GM12878 (cell line): ENCODE data around the gene MYO7B. TPM values are rescaled to one million over a fixed set of nuclear protein-coding genes. Genes with fewer than 3 reads are reported as not detected.

Experiments used
- ATF7 ChIP-seq: fragments of 450-650 bp; IDR thresholded peaks from 2 replicates; pipeline ENCODE4 v1.6.1; 2016; ENCODE audit warnings: low read depth, mild to moderate bottlenecking
- BMI1 ChIP-seq: fragments of 450-650 bp; IDR thresholded peaks from 2 replicates; pipeline ENCODE4 v1.6.1; 2016; ENCODE audit warnings: mild to moderate bottlenecking, moderate library complexity, borderline replicate concordance
- CREM ChIP-seq: IDR thresholded peaks from 2 replicates; pipeline ENCODE4 v1.6.1; 2014; ENCODE audit warnings: antibody characterized with exemption, low read depth
- EGR1 ChIP-seq, 2 experiments: IDR thresholded peaks; 1 replicate in 1 of 2; 2 replicates in 1 of 2; pipeline ENCODE4 v1.6.1; 2011 to 2012; ENCODE audit warnings: low read depth in 2 of 2, low read length in 2 of 2, borderline replicate concordance in 1 of 2, mild to moderate bottlenecking in 1 of 2, moderate library complexity in 1 of 2
- EP300 ChIP-seq, 2 experiments: fragments of 150-350 bp in 1 of 2; IDR thresholded peaks; 2 replicates each; pipeline ENCODE4 v1.6.1; 2011 to 2012; ENCODE audit warnings: low read depth in 2 of 2, low read length in 2 of 2, borderline replicate concordance in 1 of 2, improper control_type of control experiment in 1 of 2, inconsistent platforms in 1 of 2; ENCODE audit not compliant: control insufficient read depth in 1 of 2
- HDGF ChIP-seq: fragments of 450-650 bp; IDR thresholded peaks from 2 replicates; pipeline ENCODE4 v1.6.1; 2016; ENCODE audit warnings: antibody characterized with exemption
- NBN ChIP-seq: fragments of 450-650 bp; IDR thresholded peaks from 2 replicates; pipeline ENCODE4 v1.6.1; 2016
- POLR2AphosphoS2 ChIP-seq: IDR thresholded peaks from 2 replicates; pipeline ENCODE4 v1.6.1; 2011; ENCODE audit warnings: low read depth, mild to moderate bottlenecking, low read length, improper control_type of control experiment, moderate library complexity
- RAD51 ChIP-seq: fragments of 450-650 bp; IDR thresholded peaks from 2 replicates; pipeline ENCODE4 v1.6.1; 2016; ENCODE audit warnings: moderate library complexity, mild to moderate bottlenecking, inconsistent platforms
- RFX5 ChIP-seq: IDR thresholded peaks from 2 replicates; pipeline ENCODE4 v1.6.1; 2011; ENCODE audit warnings: low read depth, low read length, improper control_type of control experiment
- TARDBP ChIP-seq: IDR thresholded peaks from 2 replicates; pipeline ENCODE4 v1.6.1; 2016; ENCODE audit warnings: borderline replicate concordance
- ZNF24 ChIP-seq: fragments of 450-650 bp; IDR thresholded peaks from 2 replicates; pipeline ENCODE4 v1.6.1; 2017; ENCODE audit warnings: antibody characterized with exemption, mild to moderate bottlenecking
- ZNF274 ChIP-seq: IDR thresholded peaks from one replicate; pipeline ENCODE4 v1.8.0; 2011; ENCODE audit not compliant: insufficient read length, insufficient read depth
- polyA plus RNA-seq, 11 experiments: library from polyadenylated mRNA; depleted of rRNA in 4 of 11; unstranded in 6 of 11; stranded (reverse) in 5 of 11; fragments of >200 nt; fragmentation: Nextera tagmentation in 4 of 11; fragmentation: Illumina TruSeq in 1 of 11; extraction: Ambion mirVana in 4 of 11; extraction: Trizol in 1 of 11; gene quantifications; 1 replicate in 1 of 11; 2 replicates in 10 of 11; pipeline versions ENCODE4 v1.2.1 to v1.2.3, GENCODE V29; 2011 to 2016; ENCODE audit warnings: inconsistent platforms in 2 of 11, missing spikeins in 2 of 11, low read depth in 1 of 11
- total RNA-seq, 4 experiments: library from RNA; depleted of rRNA in 3 of 4; stranded (reverse); fragments of >200 nt in 3 of 4; fragmentation: Illumina TruSeq in 1 of 4; extraction: Trizol in 1 of 4; gene quantifications; 2 replicates each; pipeline versions ENCODE4 v1.2.1 to v1.2.3, GENCODE V29; 2013 to 2021
- TF ChIP-seq, protein P1 (sequence below): fragments of 450-650 bp; IDR thresholded peaks from 2 replicates; pipeline ENCODE4 v1.6.1; 2017; ENCODE audit warnings: antibody characterized with exemption, mild to moderate bottlenecking, moderate library complexity
- TF ChIP-seq, protein P2 (sequence below): fragments of 450-650 bp; IDR thresholded peaks from 2 replicates; pipeline ENCODE4 v1.6.1; 2016; ENCODE audit warnings: mild to moderate bottlenecking
- TF ChIP-seq, protein P3 (sequence below): fragments of 450-650 bp; IDR thresholded peaks from 2 replicates; pipeline ENCODE4 v1.6.1; 2017; ENCODE audit warnings: mild to moderate bottlenecking, low read depth, inconsistent platforms; ENCODE audit not compliant: poor library complexity, severe bottlenecking
- TF ChIP-seq, protein P4 (sequence below): fragments of 450-650 bp; formaldehyde crosslinking; IDR thresholded peaks from 2 replicates; pipeline ENCODE4 v1.5.0; 2022; ENCODE audit warnings: mild to moderate bottlenecking, missing genetic modification characterization
- TF ChIP-seq, protein P5 (sequence below): IDR thresholded peaks from 2 replicates; pipeline ENCODE4 v1.6.1; 2011; ENCODE audit warnings: low read depth, mild to moderate bottlenecking, low read length, moderate library complexity, borderline replicate concordance; ENCODE audit errors: extremely low read depth

The MYO7B gene
- total and polyA plus RNA-seq, 10 of the 15 experiments (the other 5 are each of a cell fraction or from before 2014, with no cell fraction given): 0.08 to 4.8 (median 1.2) TPM

DNA sequence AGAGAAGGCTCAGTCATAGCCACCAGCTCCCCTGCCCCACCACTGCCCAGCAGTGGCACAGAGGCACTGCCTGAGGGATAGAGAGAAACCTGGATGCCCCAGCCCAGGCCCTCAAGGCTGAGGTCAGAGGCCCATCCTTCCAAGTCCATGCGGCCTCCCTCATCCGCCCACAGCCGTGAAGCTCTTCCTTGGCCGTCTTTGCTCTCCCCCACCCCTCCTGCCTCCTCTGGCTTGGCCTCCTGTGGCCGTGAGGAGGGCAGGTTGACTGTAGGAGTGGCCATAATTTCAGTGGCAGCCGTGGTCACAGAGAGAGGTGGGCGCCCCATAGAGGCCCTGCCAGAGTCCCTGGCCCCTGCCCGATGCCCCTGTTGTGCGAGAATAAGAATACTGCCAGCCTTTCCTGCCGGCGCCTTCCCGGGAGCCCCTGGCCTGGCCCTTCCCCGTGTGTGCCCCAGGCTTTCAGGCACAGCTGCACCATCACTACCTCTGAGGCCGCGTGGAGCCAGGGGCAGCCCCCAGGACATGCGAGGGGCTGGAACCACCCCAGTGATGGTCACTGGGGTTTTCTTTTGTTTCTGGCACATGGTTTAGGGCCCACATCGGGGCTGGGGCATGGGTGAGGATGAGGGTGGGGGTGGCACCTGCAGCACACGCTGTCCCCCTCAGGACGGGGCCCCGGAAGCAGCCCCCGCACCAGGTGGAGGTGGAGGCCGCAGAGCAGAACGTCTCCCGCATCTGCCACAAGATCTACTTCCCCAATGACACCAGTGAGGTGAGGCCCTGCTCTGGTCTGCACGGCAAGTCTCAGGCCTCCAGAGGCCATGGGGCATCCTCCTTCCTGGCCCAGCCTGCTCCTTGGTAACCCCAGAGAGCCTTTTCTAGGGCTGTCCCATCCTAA is 97.4 kb downstream of the MYO7B start (continued):
- TF ChIP-seq, protein P1, sequence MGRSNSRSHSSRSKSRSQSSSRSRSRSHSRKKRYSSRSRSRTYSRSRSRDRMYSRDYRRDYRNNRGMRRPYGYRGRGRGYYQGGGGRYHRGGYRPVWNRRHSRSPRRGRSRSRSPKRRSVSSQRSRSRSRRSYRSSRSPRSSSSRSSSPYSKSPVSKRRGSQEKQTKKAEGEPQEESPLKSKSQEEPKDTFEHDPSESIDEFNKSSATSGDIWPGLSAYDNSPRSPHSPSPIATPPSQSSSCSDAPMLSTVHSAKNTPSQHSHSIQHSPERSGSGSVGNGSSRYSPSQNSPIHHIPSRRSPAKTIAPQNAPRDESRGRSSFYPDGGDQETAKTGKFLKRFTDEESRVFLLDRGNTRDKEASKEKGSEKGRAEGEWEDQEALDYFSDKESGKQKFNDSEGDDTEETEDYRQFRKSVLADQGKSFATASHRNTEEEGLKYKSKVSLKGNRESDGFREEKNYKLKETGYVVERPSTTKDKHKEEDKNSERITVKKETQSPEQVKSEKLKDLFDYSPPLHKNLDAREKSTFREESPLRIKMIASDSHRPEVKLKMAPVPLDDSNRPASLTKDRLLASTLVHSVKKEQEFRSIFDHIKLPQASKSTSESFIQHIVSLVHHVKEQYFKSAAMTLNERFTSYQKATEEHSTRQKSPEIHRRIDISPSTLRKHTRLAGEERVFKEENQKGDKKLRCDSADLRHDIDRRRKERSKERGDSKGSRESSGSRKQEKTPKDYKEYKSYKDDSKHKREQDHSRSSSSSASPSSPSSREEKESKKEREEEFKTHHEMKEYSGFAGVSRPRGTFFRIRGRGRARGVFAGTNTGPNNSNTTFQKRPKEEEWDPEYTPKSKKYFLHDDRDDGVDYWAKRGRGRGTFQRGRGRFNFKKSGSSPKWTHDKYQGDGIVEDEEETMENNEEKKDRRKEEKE: no peak
- TF ChIP-seq, protein P2, sequence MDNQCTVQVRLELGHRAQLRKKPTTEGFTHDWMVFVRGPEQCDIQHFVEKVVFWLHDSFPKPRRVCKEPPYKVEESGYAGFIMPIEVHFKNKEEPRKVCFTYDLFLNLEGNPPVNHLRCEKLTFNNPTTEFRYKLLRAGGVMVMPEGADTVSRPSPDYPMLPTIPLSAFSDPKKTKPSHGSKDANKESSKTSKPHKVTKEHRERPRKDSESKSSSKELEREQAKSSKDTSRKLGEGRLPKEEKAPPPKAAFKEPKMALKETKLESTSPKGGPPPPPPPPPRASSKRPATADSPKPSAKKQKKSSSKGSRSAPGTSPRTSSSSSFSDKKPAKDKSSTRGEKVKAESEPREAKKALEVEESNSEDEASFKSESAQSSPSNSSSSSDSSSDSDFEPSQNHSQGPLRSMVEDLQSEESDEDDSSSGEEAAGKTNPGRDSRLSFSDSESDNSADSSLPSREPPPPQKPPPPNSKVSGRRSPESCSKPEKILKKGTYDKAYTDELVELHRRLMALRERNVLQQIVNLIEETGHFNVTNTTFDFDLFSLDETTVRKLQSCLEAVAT: no peak
- TF ChIP-seq CREM (no peak), ZNF274 (no peak), HDGF (no peak), RAD51 (no peak), RFX5 (no peak), BMI1 (no peak), EP300 (IDR thresholded peaks at IDR 0.05; ENCODE audit: borderline replicate concordance in 1 of 2, control insufficient read depth in 1 of 2, low read depth in 2 of 2, low read length in 2 of 2) (no peak), POLR2AphosphoS2 (no peak), ZNF24 (no peak), EGR1 (IDR thresholded peaks at IDR 0.05; ENCODE audit: borderline replicate concordance in 1 of 2, low read depth in 2 of 2, low read length in 2 of 2) (peak in 1 of 2 experiments; percentile 86; a peak in 2 of 3 replicates), TARDBP (no peak), ATF7 (no peak), NBN (no peak)
- TF ChIP-seq, protein P3, sequence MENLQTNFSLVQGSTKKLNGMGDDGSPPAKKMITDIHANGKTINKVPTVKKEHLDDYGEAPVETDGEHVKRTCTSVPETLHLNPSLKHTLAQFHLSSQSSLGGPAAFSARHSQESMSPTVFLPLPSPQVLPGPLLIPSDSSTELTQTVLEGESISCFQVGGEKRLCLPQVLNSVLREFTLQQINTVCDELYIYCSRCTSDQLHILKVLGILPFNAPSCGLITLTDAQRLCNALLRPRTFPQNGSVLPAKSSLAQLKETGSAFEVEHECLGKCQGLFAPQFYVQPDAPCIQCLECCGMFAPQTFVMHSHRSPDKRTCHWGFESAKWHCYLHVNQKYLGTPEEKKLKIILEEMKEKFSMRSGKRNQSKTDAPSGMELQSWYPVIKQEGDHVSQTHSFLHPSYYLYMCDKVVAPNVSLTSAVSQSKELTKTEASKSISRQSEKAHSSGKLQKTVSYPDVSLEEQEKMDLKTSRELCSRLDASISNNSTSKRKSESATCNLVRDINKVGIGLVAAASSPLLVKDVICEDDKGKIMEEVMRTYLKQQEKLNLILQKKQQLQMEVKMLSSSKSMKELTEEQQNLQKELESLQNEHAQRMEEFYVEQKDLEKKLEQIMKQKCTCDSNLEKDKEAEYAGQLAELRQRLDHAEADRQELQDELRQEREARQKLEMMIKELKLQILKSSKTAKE: no peak
- TF ChIP-seq, protein P4, sequence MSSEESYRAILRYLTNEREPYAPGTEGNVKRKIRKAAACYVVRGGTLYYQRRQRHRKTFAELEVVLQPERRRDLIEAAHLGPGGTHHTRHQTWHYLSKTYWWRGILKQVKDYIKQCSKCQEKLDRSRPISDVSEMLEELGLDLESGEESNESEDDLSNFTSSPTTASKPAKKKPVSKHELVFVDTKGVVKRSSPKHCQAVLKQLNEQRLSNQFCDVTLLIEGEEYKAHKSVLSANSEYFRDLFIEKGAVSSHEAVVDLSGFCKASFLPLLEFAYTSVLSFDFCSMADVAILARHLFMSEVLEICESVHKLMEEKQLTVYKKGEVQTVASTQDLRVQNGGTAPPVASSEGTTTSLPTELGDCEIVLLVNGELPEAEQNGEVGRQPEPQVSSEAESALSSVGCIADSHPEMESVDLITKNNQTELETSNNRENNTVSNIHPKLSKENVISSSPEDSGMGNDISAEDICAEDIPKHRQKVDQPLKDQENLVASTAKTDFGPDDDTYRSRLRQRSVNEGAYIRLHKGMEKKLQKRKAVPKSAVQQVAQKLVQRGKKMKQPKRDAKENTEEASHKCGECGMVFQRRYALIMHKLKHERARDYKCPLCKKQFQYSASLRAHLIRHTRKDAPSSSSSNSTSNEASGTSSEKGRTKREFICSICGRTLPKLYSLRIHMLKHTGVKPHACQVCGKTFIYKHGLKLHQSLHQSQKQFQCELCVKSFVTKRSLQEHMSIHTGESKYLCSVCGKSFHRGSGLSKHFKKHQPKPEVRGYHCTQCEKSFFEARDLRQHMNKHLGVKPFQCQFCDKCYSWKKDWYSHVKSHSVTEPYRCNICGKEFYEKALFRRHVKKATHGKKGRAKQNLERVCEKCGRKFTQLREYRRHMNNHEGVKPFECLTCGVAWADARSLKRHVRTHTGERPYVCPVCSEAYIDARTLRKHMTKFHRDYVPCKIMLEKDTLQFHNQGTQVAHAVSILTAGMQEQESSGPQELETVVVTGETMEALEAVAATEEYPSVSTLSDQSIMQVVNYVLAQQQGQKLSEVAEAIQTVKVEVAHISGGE (CRISPR knock-in tag): no peak
- TF ChIP-seq, protein P5, sequence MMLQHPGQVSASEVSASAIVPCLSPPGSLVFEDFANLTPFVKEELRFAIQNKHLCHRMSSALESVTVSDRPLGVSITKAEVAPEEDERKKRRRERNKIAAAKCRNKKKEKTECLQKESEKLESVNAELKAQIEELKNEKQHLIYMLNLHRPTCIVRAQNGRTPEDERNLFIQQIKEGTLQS: no peak
